Epithelial cell of esophagus (primary cell): Measurements from ENCODE around the gene C8G.

Experiments
- DNase-seq: peaks from one replicate; pipeline ENCODE4 v3.0.0; 2010; ENCODE audit warnings: low read depth
- H3K4me3 ChIP-seq: 2 replicates; pipeline ENCODE4 v1.5.1; 2011; ENCODE audit warnings: mild to moderate bottlenecking, low read length, control low read depth
- TF ChIP-seq, protein P1 (sequence below): IDR thresholded peaks from 2 replicates; pipeline ENCODE4 v1.5.1; 2011; ENCODE audit warnings: low read depth, mild to moderate bottlenecking, low read length, control low read depth, inconsistent platforms; ENCODE audit not compliant: insufficient read depth; ENCODE audit errors: missing control alignments

Gene C8G

DNA sequence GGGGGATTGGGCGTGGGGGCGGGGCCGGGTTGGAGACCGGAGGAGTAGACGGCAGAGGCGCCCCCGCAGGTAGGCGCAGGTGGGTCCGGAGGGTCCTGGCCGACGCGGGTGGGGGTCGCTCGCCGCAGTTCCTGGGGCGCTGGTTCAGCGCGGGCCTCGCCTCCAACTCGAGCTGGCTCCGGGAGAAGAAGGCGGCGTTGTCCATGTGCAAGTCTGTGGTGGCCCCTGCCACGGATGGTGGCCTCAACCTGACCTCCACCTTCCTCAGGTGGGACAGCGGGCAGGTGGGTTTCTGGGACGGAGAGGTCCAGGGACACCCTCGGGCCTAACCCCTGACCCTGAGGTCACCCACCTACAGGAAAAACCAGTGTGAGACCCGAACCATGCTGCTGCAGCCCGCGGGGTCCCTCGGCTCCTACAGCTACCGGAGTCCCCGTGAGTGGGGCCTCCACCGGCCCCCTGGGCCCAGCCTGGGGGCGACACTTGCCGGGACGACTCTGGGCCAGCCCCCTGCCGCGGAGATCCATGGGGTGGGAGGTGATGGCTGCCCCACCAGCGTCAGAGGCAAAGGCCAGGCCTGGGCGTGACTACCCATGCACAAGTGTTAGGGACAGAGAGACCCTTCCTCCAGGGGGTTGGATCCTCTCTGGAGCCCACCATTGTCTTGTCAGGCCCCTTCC lies 34.0 kb downstream of the C8G start:
- DNase-seq: no peak
- TF ChIP-seq, protein P1, sequence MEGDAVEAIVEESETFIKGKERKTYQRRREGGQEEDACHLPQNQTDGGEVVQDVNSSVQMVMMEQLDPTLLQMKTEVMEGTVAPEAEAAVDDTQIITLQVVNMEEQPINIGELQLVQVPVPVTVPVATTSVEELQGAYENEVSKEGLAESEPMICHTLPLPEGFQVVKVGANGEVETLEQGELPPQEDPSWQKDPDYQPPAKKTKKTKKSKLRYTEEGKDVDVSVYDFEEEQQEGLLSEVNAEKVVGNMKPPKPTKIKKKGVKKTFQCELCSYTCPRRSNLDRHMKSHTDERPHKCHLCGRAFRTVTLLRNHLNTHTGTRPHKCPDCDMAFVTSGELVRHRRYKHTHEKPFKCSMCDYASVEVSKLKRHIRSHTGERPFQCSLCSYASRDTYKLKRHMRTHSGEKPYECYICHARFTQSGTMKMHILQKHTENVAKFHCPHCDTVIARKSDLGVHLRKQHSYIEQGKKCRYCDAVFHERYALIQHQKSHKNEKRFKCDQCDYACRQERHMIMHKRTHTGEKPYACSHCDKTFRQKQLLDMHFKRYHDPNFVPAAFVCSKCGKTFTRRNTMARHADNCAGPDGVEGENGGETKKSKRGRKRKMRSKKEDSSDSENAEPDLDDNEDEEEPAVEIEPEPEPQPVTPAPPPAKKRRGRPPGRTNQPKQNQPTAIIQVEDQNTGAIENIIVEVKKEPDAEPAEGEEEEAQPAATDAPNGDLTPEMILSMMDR: no peak
- H3K4me3 ChIP-seq: no peak overlapping the region

DNA sequence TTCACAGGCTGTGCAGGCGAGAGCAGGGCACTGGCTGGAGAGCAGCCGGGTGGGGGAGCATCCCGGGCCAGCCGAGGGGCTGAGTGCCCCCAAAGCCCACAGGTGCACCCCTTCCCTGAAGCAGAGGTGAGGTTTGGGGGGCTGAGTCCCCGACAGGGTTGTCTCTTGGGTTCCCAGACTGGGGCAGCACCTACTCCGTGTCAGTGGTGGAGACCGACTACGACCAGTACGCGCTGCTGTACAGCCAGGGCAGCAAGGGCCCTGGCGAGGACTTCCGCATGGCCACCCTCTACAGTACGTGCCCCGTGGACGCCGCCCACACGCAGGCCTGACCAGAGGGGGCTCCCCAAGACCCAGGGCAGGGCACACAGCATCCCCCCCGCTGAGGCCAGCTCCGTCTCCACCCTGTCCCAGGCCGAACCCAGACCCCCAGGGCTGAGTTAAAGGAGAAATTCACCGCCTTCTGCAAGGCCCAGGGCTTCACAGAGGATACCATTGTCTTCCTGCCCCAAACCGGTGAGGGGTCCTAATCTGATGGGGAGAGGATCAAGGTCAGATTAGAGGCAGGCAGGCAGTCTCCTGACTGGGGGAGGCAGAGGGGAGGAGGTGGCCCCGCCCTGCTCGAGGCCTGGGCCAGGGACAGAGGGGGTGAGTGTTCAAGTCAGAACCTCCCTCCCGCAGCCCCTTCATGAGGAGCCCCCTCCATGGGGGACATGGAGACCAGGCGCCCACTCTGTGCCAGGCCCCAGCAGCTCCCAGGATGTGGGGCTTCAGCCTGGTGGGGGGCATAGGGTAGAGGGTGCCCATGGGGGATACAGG lies 34.9 kb downstream of the C8G start:
- DNase-seq: no peak
- TF ChIP-seq, protein P1: no peak
- no peak overlapping the region for H3K4me3 ChIP-seq

DNA sequence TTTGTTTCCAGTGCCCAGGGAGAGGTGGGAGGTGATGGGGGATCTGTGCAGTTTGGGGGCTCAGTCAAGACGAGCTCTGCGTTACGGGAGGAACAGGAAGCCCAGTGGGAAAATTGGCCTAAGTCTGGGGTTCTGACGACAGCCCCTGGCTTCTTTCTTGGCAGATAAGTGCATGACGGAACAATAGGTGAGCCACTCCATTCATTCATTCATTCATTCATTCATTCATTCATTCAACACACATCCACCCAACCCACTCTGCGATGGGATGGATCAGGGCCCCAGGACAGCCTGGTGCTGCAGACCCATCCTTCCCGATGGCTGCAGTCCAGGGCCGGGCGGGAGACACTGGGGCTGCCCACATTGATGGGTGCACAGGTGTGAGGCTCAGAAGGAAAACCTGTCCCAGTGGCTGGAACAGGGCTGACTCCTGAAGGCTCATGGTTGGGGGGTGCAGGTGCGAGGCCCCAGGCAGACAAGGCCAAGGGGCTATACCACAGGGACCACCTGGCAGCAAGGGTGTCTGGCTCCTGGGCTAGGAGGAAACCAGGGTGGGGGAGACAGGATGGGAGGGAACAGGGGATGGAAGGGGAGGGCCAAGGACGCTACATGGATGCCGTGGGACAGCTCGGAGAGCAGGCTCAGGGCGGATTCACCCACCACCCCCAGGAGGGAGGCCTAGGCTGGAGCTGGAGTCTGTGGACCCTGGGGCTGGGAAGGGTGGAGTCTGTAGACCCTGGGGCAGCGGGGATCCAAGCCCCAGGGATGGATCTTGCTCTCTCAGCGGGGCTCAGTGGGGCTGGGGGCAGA lies 35.8 kb downstream of the C8G start:
- TF ChIP-seq, protein P1: no peak
- no peak for DNase-seq
- no peak overlapping the region for H3K4me3 ChIP-seq

DNA sequence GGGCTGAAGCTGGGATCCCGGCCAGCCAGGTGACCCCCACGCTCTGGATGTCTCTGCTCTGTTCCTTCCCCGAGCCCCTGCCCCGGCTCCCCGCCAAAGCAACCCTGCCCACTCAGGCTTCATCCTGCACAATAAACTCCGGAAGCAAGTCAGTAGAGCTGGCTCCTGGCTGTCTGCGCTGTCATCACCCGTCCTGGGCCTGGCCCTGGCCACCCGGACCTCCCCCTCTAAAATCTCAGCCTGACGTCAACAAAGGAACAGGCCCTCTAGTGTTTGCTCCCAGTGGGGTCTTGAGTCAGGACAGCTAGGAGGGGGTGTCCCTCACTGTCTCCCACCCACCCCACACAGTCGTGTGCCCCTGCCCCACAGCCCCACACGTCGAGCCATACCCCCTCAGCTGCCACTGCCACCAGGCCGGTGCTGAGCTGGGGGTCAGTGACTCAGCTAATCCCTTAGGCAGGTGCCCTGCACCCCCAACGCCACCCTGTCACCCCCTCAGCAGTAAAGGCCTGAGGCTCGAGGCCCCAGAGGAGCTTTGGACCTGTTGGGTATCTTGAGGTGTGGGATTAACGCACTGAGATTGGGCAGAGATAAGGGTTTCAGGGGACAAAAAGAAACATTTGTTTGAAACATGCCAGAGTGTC lies 36.7 kb downstream of the C8G start:
- no peak overlapping the region for H3K4me3 ChIP-seq
- no peak for DNase-seq
- TF ChIP-seq, protein P1: no peak

DNA sequence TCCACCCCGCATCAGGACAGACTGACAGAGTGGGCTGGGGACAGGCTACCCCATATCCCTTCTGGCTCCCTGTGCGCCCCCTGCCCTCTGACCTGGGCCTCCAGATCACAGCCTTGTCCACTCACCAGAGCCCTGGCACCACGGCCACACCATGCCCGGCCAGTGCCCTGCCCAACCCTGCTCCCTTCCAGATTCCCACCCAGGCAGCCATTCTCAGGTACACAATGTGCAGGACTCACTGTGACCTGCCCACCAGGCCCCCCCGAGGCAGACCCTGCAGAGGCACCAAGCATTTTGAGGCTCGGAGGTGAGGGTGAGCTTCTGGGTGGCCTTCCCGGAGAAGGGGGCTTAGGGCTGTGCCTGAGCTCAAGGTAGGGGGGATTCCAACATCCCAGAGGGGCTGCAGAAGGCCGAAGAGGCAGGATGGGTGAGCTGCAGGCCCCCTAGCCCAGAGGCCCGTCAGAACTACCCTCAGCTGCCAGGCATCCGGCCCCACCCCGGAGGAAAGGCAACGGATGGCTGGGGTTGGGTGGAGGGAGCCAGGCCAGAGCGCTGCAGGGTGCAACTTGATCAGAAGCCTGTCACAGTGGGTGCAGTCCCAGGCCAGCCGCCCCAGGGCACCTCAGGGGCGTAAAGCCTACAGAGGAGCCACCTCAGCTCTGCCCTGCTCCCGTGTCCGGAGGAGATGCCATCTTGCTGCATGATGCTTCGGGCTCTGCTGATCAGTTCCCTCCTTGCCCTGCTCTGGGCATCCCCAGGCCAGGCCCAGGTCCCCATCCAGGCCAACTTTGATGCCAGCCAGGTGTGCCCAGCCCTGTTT lies 37.4 kb downstream of the C8G start, which contains the start of gene LCNL1:
Gene LCNL1 (plus strand): TSS at position 762 of the 820 bp plus-strand sequence. CDS start 594 bp downstream, outside the sequence.
- DNase-seq: no peak
- no peak within 1 kb of the TSS for H3K4me3 ChIP-seq
- TF ChIP-seq, protein P1: no peak

DNA sequence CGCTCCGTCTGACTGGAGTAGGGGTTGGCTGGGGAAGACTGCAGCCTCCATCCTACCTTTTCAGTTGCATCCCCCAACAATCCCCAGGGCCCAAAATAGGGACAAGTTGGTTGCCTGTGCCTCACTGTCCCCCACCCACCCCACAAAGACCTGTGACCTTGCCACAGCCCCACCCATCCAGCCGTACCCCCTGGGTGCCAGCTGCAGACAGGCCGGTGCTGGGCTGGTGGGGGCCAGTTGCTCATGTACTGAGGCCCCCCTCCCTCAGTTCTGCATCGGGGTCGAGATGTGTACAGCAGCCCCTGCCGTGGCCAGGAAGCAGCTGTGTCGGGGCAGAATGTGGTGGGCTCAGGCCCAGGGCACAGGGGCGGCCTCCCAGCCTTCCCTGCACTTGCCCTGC lies 38.1 kb downstream of the C8G start:
- no peak for DNase-seq
- H3K4me3 ChIP-seq: no peak overlapping the region
- TF ChIP-seq, protein P1: no peak
